GM12878 (cell line): ENCODE data around the gene CSRP2. TPM values are rescaled to one million over a fixed set of nuclear protein-coding genes. Genes with fewer than 3 reads are reported as not detected.

Source experiments
- ATAC-seq: fragments of 200-7000 bp; cut with Tn5 transposase; 3 replicates; pipeline ENCODE4 v1.9.1; 2020; ENCODE audit warnings: mild to moderate bottlenecking, moderate library complexity
- BruUV-seq: library from RNA; stranded (reverse); fragments of 400-500 nt; replicated peaks from 2 replicates; lab custom pipeline; 2021; lab: Mats Ljungman, UMichigan
- CTCF ChIA-PET: fragments of 300-600 bp; sonication (Branson Sonifier 250); formaldehyde crosslinking; extraction: SDS; loops from one replicate; lab custom pipeline; 2021; ENCODE audit warnings: inconsistent platforms; lab: Yijun Ruan, JAX
- POLR2A ChIA-PET: fragments of 350-600 bp; formaldehyde crosslinking; extraction: SDS; loops from one replicate; lab custom pipeline; 2021; ENCODE audit warnings: inconsistent platforms; lab: Charles Lee
- RAD21 ChIA-PET: fragments of 300-600 bp; sonication (Branson Sonifier 250); formaldehyde crosslinking; loops from one replicate; lab custom pipeline; 2023; ENCODE audit warnings: antibody characterized with exemption; ENCODE audit not compliant: unreplicated experiment; lab: Charles Lee
- SMC1A ChIA-PET: fragments of 300-600 bp; sonication (Branson Sonifier 250); formaldehyde crosslinking; loops from one replicate; lab custom pipeline; 2023; ENCODE audit not compliant: unreplicated experiment, uncharacterized antibody; lab: Charles Lee
- DNase-seq: peaks from one replicate; pipeline ENCODE4 v3.0.0-alpha.2; 2011; ENCODE audit warnings: low read depth, low spot score
- FAIRE-seq: peaks from 3 replicates; lab custom pipeline; 2011; peaks lifted over from hg19 to GRCh38; lab: Jason Lieb, UNC
- H2AFZ ChIP-seq: 2 replicates; pipeline ENCODE4 v1.6.0; 2011; ENCODE audit warnings: low read depth, low read length, control low read depth; ENCODE audit not compliant: control insufficient read depth
- H3K27ac ChIP-seq: 2 replicates; pipeline ENCODE4 v1.5.1; 2011; ENCODE audit warnings: control low read depth; ENCODE audit not compliant: control insufficient read depth, insufficient read depth
- H3K27me3 ChIP-seq, 2 experiments: replicated peaks in 1 of 2; 2 replicates each; pipeline versions ENCODE4 v1.6.0 to v1.6.1; 2011; ENCODE audit warnings: low read length in 1 of 2; ENCODE audit not compliant: control insufficient read depth in 2 of 2, insufficient read depth in 2 of 2
- H3K36me3 ChIP-seq, 2 experiments: 2 replicates each; pipeline ENCODE4 v1.5.1; 2011; ENCODE audit warnings: low read length in 1 of 2; ENCODE audit not compliant: control insufficient read depth in 2 of 2, insufficient read depth in 2 of 2
- H3K4me1 ChIP-seq: 2 replicates; pipeline ENCODE4 v1.6.1; 2011; ENCODE audit warnings: mild to moderate bottlenecking, low read length, moderate library complexity, mixed read lengths; ENCODE audit not compliant: control insufficient read depth, insufficient read depth
- H3K4me2 ChIP-seq: 2 replicates; pipeline ENCODE4 v1.6.0; 2011; ENCODE audit warnings: control low read depth; ENCODE audit not compliant: control insufficient read depth, insufficient read depth
- H3K4me3 ChIP-seq: fragments of 200-600 bp; sonication (generic); 2 replicates; pipeline ENCODE4 v1.5.1; 2016
- H3K79me2 ChIP-seq: 2 replicates; pipeline ENCODE4 v1.6.0; 2011; ENCODE audit warnings: low read length; ENCODE audit not compliant: control insufficient read depth, insufficient read depth
- H3K9ac ChIP-seq: 2 replicates; pipeline ENCODE4 v1.8.0; 2011; ENCODE audit warnings: low read length, control low read depth, mixed read lengths; ENCODE audit not compliant: control insufficient read depth, insufficient read depth
- H3K9me3 ChIP-seq: replicated peaks from 3 replicates; pipeline ENCODE4 v1.5.1; 2011; ENCODE audit warnings: mild to moderate bottlenecking, low read length; ENCODE audit not compliant: control insufficient read depth, insufficient read depth
- H4K20me1 ChIP-seq: 2 replicates; pipeline ENCODE4 v1.6.0; 2011; ENCODE audit not compliant: control insufficient read depth, insufficient read depth
- ASH2L ChIP-seq: fragments of 300-600, 200-600 bp; sonication (generic); IDR thresholded peaks from 2 replicates; pipeline ENCODE4 v1.6.1; 2017; ENCODE audit warnings: low read depth, mild to moderate bottlenecking, borderline replicate concordance
- FOS ChIP-seq: IDR thresholded peaks from 3 replicates; pipeline ENCODE4 v1.6.1; 2011; ENCODE audit warnings: borderline replicate concordance; ENCODE audit not compliant: insufficient read length; ENCODE audit errors: extremely low read depth
- FOXM1 ChIP-seq: IDR thresholded peaks from 2 replicates; pipeline ENCODE4 v1.6.1; 2012; ENCODE audit warnings: low read depth, mild to moderate bottlenecking, inconsistent platforms, low read length, moderate library complexity
- IKZF2 ChIP-seq, 2 experiments: fragments of 450-650 bp; IDR thresholded peaks; 2 replicates each; pipeline ENCODE4 v1.6.1; 2017; ENCODE audit warnings: mild to moderate bottlenecking in 2 of 2, moderate library complexity in 2 of 2
- MEF2B ChIP-seq: fragments of 450-650 bp; IDR thresholded peaks from 2 replicates; pipeline ENCODE4 v1.6.1; 2018; ENCODE audit warnings: mild to moderate bottlenecking, moderate library complexity; ENCODE audit not compliant: partially characterized antibody, poor library complexity, severe bottlenecking
- NR2C1 ChIP-seq: fragments of 450-650 bp; IDR thresholded peaks from 2 replicates; pipeline ENCODE4 v1.6.1; 2017; ENCODE audit warnings: antibody characterized with exemption, mild to moderate bottlenecking, moderate library complexity
- PAX8 ChIP-seq: fragments of 450-650 bp; IDR thresholded peaks from 2 replicates; pipeline ENCODE4 v1.6.1; 2017; ENCODE audit warnings: mild to moderate bottlenecking, moderate library complexity
- RELA ChIP-seq: fragments of 450-650 bp; IDR thresholded peaks from 2 replicates; pipeline ENCODE4 v1.8.0; 2014; ENCODE audit warnings: borderline replicate concordance; ENCODE audit not compliant: partially characterized antibody
- SMAD5 ChIP-seq: IDR thresholded peaks from 2 replicates; pipeline ENCODE4 v1.6.1; 2016; ENCODE audit warnings: antibody characterized with exemption, low read depth
- SRF ChIP-seq, 2 experiments: IDR thresholded peaks; 2 replicates each; pipeline ENCODE4 v1.6.1; 2011; ENCODE audit warnings: low read depth in 2 of 2, low read length in 2 of 2, mild to moderate bottlenecking in 1 of 2, moderate library complexity in 1 of 2
- TAF1 ChIP-seq: IDR thresholded peaks from 2 replicates; pipeline ENCODE4 v1.6.1; 2011; ENCODE audit warnings: mild to moderate bottlenecking, low read depth, low read length, borderline replicate concordance
- WGBS: methylation state at CpG from one replicate; pipeline ENCODE4 v1.1.6; 2016; ENCODE audit warnings: low lambda C conversion rate; ENCODE audit not compliant: insufficient replicate concordance, insufficient coverage; ENCODE audit errors: missing lambda C conversion rate; 5-methylcytosine and 5-hydroxymethylcytosine counted together
- in situ Hi-C: fragments of 300-500 bp; cut with MboI; formaldehyde crosslinking; loops from 9 replicates; pipeline ENCODE4 v1.14.3; 2018; ENCODE audit warnings: mixed read lengths
- intact Hi-C: fragments of 100-400 bp; cut with micrococcal nuclease; formaldehyde crosslinking; loops from one replicate; pipeline ENCODE4 v1.14.2; 2022; ENCODE audit not compliant: unreplicated experiment
- polyA plus RNA-seq, 11 experiments: library from polyadenylated mRNA; depleted of rRNA in 4 of 11; unstranded in 6 of 11; stranded (reverse) in 5 of 11; fragments of >200 nt; fragmentation: Nextera tagmentation in 4 of 11; fragmentation: Illumina TruSeq in 1 of 11; extraction: Ambion mirVana in 4 of 11; extraction: Trizol in 1 of 11; gene quantifications; 1 replicate in 1 of 11; 2 replicates in 10 of 11; pipeline versions ENCODE4 v1.2.1 to v1.2.3, GENCODE V29; 2011 to 2016; ENCODE audit warnings: inconsistent platforms in 2 of 11, missing spikeins in 2 of 11, low read depth in 1 of 11
- total RNA-seq, 4 experiments: library from RNA; depleted of rRNA in 3 of 4; stranded (reverse); fragments of >200 nt in 3 of 4; fragmentation: Illumina TruSeq in 1 of 4; extraction: Trizol in 1 of 4; gene quantifications; 2 replicates each; pipeline versions ENCODE4 v1.2.1 to v1.2.3, GENCODE V29; 2013 to 2021

CSRP2 gene
- total and polyA plus RNA-seq, 10 of the 15 experiments (the other 5 are each of a cell fraction or from before 2014, with no cell fraction given): 0.08 to 1.6 (median 0.52) TPM

GRCh38 chr12:76909290-76909689, 30.5 kb upstream of the CSRP2 start:
- Histone ChIP-seq H3K27ac (no peak overlapping the region), H3K79me2 (no peaks in the 10 kb centered on the region), H2AFZ (no peak overlapping the region), H3K27me3 (no peaks in the 10 kb centered on the region), H3K36me3 (no peaks in the 10 kb centered on the region), H3K4me1 (no peaks in the 10 kb centered on the region), H3K9me3 (no peaks in the 10 kb centered on the region), H3K4me2 (no peak overlapping the region), H4K20me1 (no peaks in the 10 kb centered on the region), H3K9ac (no peak overlapping the region), H3K4me3 (no peak overlapping the region)
- 51% methylated on average over 4 of the region's 4 CpGs for WGBS
- SMC1A ChIA-PET: interaction anchor here (1.1 kb wide), 1 partner anchor 10 kb away, joined by 4 read pairs; no protein-coding TSS in a partner anchor
- no peak for TF ChIP-seq FOXM1
- no peak for TF ChIP-seq FOS
- no peak for TF ChIP-seq NR2C1
- no peak for TF ChIP-seq MEF2B
- TF ChIP-seq IKZF2 (IDR thresholded peaks at IDR 0.05): no peak
- no peak for TF ChIP-seq ASH2L
- no peak for TF ChIP-seq PAX8
- TF ChIP-seq TAF1: no peak
- TF ChIP-seq SMAD5: no peak
- no peak for TF ChIP-seq SRF (IDR thresholded peaks at IDR 0.05; ENCODE audit: low read depth in 2 of 2, low read length in 2 of 2)
- TF ChIP-seq RELA: no peak
- POLR2A ChIA-PET: no interaction called here
- FAIRE-seq (no peak), ATAC-seq (no peak), DNase-seq (no peak)
- CTCF ChIA-PET: no interaction called here
- BruUV-seq: no TSS peak
- RAD21 ChIA-PET: no interaction called here
- in situ Hi-C loops: no loop called here
- intact Hi-C loops: no loop called here
